T-helper 2 cell (primary cell): ENCODE data around the gene IL1B.
"Not testable (repeated sequence)": the region's sequence is repeated elsewhere in the genome, so short reads cannot be mapped to it uniquely, and the experiment has no call there.

Experiments
- DNase-seq, 5 experiments: peaks; one replicate each; pipeline versions ENCODE4 v3.0.0 to v3.0.0-alpha.2; 2012 to 2022

Gene IL1B

DNA sequence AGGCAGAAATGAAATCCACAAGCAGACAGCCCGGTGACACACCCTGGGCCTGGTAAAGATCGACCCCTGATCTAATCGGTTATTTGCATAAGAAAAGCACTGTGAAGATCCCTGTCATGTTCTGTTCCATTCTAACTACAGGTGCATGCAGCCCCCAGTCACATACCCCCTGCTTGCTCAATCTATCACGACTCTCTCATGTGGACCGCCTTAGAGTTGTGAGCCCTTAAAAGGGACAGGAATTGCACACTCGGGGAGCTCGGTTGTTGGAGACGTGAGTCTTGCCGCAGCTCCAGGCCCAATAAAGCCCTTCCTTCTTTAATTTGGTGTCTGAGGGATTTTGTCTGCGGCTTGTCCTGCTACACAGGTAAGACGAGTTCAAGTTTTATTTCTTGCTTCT lies 13.4 kb upstream of the IL1B start:
- no peak for DNase-seq

GRCh38 chr2:112848833-112849232 lies 12.3 kb upstream of the IL1B start:
- no peak for DNase-seq

DNA sequence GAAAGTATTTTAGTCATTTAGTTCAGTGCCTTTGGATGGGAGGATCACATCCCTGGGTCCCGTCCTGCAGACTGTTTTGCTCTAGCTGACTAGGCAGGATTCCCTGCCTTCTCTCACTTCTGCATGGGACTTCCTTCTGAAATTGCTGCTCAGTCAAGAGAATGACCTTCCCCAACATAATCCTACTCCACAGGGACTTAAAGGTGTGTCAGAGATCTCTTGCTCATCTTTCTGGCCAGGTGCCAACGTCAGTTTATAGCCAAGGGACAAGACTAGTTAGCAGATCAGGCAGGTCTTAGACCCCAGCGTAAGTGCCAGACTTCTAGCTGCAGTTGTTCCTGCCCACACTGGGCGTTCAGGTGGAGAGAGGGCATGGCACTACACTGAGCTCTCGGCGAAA lies 9.5 kb upstream of the IL1B start:
- no peak for DNase-seq

GRCh38 chr2:112843836-112844235 lies 7.3 kb upstream of the IL1B start:
- no peak for DNase-seq

- DNase-seq, result no peak
Measured at GRCh38 chr2:112843288-112843687, 6.7 kb upstream of the IL1B start.

DNA sequence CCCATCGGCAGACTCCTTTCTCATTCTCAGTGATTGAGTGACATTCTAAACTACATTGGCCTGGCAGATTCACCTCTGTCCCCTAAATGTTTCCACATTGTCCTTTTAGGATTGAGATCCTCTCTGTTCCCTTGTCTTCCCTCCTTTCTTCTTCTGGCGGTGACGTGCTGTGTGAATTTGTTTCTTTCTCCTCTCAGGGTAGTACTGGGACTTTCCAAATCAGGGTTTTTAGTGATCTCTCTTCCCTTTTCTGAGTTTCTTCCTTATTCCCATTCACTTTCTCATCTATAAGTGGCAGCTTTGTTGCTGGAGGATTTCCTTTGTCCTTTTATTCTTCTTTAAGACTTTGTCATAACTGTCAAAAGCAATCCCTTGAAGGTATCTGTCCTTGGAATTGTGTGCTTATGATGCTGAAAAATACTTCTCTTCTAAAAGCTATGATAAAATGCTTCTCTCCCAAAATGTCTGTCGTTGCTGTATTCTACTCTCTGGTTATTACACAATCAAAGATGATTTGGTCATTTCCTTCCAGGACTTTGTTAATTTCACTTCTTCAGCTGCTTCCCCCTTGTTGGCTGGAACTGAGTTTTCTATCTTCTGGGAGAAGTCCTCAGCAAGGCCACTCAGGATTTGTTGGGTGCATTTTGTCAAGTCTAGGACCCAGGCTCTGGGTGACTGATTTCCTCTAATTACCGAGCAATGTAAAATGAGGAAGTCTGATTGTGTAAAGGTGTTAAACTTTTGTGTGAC lies 4.9 kb upstream of the IL1B start:
- no peak for DNase-seq

DNA sequence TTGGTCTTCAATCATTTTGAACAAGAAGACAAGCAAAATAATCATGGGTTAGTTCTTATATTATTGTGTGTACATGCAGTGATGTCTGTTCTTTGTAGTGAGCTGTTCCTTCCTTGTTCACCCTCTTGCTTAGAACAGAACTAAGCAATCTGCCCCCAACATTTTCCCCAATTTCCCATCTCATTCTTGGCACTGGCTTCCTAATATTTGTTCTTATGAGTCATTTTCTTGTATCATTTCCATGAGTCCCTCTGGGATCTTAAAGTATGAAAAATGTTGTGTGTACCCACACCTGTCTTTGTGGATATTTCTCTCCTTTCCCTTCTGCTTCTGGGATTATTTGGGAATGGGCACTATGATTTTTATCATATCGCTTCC lies 3.5 kb upstream of the IL1B start:
- DNase-seq, result no peak

DNA sequence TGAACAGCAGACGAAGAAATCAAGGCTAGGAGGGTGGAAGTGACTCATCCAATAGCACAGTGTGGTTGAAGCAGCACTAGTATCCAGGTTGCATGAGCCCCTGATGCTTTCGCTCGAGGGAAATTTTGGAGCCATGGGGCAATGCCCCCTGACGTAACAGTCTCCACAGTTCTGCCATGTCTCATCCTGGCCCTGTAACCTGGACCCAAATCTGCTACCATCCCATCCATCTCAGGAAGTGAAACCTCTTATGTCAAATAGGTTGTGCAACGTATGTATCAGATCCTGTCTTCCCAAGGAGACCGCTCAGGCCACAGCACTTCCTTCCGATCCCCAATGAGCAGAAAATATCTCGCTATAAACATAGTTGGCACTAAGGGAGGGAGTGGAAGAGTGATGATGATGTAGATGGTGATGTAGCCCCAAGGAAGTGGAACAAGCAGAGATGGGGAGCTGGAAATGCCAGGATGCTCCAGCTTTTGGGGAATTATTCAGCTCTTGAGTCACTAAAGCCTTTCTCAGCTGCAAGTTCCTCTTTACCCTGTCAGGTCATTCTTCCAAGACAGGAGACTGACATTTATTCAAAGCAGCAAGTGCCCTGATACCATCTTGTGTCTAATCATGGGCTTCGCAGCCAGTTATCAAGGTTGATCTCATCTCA lies 3.0 kb upstream of the IL1B start:
- no peak for DNase-seq

- no peak for DNase-seq
Measured at GRCh38 chr2:112836163-112836560, 417 bp downstream of the IL1B start.

GRCh38 chr2:112835536-112836162 lies 930 bp downstream of the IL1B start:
- no peak for DNase-seq

DNA sequence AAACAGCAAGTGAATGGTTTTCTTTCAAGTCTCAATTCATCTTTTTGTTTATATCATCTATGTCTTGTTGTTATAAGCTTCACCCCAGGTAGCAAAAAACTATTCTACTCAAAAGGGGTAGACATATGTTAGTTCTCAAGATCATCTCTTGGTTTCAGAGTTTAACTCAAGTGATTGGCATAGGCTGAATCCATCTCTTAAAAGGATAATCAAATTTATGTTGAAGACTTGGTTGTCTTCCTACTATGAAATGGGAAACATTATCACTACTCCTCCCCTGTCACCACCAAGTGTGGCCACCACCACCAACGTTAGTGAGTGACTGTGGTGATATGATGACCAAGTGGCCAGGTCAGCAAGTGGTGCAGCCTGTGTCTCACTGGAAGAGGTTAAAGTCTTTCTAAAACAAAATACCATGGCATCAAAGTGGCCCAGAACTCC lies 1.5 kb downstream of the IL1B start:
- DNase-seq, result no peak

DNA sequence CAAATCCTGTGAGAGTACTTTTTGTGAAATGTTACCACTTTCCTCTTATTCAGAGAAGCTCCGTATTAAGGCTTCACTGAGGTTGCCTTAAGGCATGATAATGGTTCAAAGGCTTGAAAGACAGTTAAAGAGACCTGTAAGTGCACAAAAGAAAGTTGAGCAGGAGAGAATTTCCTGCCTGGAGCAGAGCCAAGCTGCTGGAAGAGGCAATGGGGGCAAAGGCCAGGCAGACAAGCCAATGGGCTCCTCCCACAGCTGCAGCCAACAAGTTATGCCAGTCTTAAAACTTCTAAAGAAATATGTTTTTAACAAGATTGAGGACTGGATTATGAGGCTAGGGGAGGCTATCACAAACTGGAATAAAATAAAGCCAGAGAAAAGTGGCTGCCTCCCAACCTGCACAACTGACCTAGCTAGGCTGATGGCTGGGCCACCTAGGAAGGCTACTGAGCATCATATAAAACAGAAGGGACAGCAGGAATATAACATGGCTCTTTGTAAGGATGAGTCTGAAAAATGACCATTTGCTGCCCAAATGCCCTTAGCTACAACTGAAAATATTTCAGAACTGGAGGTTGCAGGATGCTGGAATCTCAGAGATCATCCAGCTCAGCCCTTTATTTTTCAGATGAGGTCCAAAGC lies 2.1 kb downstream of the IL1B start:
- no peak for DNase-seq

DNA sequence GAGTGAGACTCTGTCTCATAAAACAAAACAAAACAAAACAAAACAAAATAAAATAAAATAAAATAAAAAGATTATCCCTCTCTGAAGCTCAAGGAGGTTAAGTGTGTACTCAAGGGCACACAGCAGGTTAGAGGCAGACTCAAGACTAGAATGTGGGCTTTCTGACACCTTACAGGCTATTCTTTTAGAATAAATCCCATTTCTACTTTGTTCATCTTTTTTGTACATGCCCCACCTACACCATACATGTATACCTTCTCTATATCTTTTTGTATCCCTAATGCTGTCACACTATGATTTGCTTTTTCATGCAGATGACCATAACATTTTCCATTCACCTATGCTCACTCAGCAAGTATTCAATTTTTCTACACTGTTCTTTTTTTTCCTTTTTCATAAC lies 2.6 kb downstream of the IL1B start:
- no peak for DNase-seq

- not testable (repeated sequence) for DNase-seq
Measured at GRCh38 chr2:112833639-112833931, 3.0 kb downstream of the IL1B start.

DNA sequence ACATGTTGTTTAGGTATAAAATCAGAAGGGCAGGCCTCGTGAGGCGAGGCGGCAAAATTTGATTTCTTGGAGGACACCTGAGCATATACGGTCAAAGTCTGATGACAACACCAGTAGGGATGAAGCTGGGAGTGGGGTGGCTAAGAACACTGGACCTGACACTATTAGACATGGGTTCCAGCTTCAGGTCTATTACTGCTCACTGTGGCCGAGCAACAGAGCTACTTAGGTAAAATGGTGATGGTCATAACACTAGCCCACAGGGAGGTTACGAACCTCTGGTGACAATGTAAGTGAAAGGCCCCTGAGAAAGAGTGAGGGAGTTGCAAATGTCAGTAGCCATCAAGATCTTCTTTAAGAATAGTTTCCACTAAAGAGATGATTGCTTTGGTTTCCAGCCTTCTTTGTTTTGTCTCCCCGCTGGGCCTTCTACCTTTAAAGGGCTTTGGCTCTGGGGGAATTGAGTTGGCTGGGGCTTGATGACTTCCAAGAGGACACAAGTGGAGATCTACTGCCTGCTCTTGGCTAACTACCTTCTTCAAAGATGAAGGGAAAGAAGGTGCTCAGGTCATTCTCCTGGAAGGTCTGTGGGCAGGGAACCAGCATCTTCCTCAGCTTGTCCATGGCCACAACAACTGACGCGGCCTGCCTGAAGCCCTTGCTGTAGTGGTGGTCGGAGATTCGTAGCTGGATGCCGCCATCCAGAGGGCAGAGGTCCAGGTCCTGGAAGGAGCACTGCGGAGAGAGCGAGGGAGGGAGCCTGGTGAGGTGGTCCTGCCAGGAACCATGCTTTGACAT lies 3.5 kb downstream of the IL1B start:
- no peak for DNase-seq

- DNase-seq, result no peak
Measured at GRCh38 chr2:112831946-112832840, 4.4 kb downstream of the IL1B start.

- DNase-seq, result no peak
Measured at GRCh38 chr2:112831513-112831845, 5.1 kb downstream of the IL1B start.

DNA sequence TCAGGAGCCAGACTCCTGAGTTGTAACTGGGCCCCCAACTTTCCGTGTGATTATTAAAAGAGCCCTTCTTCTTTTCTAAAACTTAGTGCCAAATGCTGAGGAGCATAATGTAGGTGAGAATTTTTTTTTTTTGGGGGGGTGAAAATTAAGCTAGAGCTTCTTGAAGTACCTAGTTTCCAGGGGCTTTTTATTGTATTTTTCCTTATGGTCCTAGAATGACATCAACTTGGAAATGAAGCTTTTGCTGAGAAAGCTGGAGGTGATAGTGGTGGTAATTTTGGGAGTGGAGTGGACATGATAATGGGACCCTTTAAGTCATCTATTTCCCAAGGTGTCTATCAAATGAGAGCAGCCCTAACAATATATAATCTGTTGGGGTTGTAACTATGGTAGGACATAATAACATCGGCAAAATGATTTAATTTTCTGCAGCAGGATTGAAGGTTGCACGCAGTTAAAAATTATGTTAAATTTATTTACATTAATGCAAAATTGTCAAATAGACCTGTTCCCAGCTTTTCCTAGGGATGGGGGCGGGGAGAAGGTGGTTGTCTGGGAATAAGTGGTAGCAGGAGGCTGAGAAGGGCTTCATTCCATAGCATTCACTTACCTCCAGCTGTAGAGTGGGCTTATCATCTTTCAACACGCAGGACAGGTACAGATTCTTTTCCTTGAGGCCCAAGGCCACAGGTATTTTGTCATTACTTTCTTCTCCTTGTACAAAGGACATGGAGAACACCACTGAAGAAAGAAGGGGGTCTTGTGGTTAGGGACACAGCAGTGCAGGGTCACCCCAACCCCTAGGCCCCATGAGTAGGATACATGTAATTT lies 5.7 kb downstream of the IL1B start:
- no peak for DNase-seq

DNA sequence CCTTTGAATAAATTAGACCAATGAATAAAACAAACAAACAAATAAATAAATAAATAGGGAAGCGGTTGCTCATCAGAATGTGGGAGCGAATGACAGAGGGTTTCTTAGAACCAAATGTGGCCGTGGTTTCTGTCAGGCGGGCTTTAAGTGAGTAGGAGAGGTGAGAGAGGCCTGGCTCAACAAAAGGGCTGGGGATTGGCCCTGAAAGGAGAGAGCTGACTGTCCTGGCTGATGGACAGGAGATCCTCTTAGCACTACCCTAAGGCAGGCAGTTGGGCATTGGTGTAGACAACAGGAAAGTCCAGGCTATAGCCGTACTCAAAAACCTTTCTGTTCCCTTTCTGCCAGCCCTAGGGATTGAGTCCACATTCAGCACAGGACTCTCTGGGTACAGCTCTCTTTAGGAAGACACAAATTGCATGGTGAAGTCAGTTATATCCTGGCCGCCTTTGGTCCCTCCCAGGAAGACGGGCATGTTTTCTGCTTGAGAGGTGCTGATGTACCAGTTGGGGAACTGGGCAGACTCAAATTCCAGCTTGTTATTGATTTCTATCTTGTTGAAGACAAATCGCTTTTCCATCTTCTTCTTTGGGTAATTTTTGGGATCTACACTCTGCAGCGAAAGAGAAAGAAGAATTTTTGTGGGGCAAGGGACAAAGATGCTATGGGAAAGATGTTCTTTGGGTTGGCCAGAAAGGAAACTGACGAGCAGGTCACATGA lies 6.5 kb downstream of the IL1B start:
- DNase-seq, result no peak
